GM03348 (cell line): Measurements from ENCODE around the gene IMPDH2.
"Not testable (repeated sequence)": the region's sequence is repeated elsewhere in the genome, so short reads cannot be mapped to it uniquely, and the experiment has no call there.

ENCODE experiments used
- DNase-seq: peaks from one replicate; pipeline ENCODE4 v3.0.0; 2012; ENCODE audit warnings: low spot score

Gene IMPDH2

GRCh38 chr3:49021213-49021812 lies 7.9 kb downstream of the IMPDH2 start:
- peak; percentile 98 for DNase-seq

GRCh38 chr3:49020330-49021212 lies 8.6 kb downstream of the IMPDH2 start:
- DNase-seq = peak; percentile 42

- DNase-seq = no peak
Observed at GRCh38 chr3:49019941-49020329, 9.3 kb downstream of the IMPDH2 start.

GRCh38 chr3:49018707-49019006 lies 10.5 kb downstream of the IMPDH2 start:
- DNase-seq = no peak

GRCh38 chr3:49017971-49018706 lies 11.1 kb downstream of the IMPDH2 start, which contains the start of gene DALRD3:
Gene DALRD3 (minus strand): TSS chr3:49018580. CDS start chr3:49018564, 16 bp downstream.
- peak; percentile 79 for DNase-seq

GRCh38 chr3:49017229-49017970 lies 11.8 kb downstream of the IMPDH2 start:
- DNase-seq = no peak

- no peak for DNase-seq
Observed at GRCh38 chr3:49016414-49017228, 12.6 kb downstream of the IMPDH2 start.

GRCh38 chr3:49015765-49016164 lies 13.4 kb downstream of the IMPDH2 start:
- DNase-seq = no peak

- DNase-seq = no peak
Observed at GRCh38 chr3:49015072-49015471, 14.1 kb downstream of the IMPDH2 start.

- DNase-seq = peak; percentile 48
Observed at GRCh38 chr3:49013738-49014660, 15.2 kb downstream of the IMPDH2 start.

- DNase-seq = no peak
Observed at GRCh38 chr3:49013113-49013737, 16.0 kb downstream of the IMPDH2 start.

GRCh38 chr3:49012441-49013017 lies 16.7 kb downstream of the IMPDH2 start:
- no peak for DNase-seq

- DNase-seq = no peak
Observed at GRCh38 chr3:49009396-49009795, 19.8 kb downstream of the IMPDH2 start.

- DNase-seq = not testable (repeated sequence)
Observed at GRCh38 chr3:49008627-49009026, 20.6 kb downstream of the IMPDH2 start.

- peak; percentile 96 for DNase-seq
Observed at GRCh38 chr3:49007771-49008528, 21.2 kb downstream of the IMPDH2 start.

GRCh38 chr3:49007068-49007770 lies 22.0 kb downstream of the IMPDH2 start, which contains the start of gene WDR6:
Gene WDR6 (plus strand): TSS chr3:49007391. CDS start chr3:49007432, 41 bp downstream.
- DNase-seq = peak; percentile 97

- peak; percentile 48 for DNase-seq
Observed at GRCh38 chr3:49006408-49007067, 22.7 kb downstream of the IMPDH2 start.
